A549 treated with CpdA at 1 μM for 4 hours (cell line): ENCODE results near the gene TSSK2. TPM values are rescaled to one million over a fixed set of nuclear protein-coding genes. Genes with fewer than 3 reads are reported as not detected.

Source experiments
- total RNA-seq: library from RNA; stranded (reverse); fragments of 200-300 nt; extraction: Qiagen RNA extraction; gene quantifications from 5 replicates; pipeline ENCODE4 v1.2.3, GENCODE V29; 2022; ENCODE audit warnings: low read depth

The TSSK2 gene
- total RNA-seq, result not detected in 5 replicates

DNA sequence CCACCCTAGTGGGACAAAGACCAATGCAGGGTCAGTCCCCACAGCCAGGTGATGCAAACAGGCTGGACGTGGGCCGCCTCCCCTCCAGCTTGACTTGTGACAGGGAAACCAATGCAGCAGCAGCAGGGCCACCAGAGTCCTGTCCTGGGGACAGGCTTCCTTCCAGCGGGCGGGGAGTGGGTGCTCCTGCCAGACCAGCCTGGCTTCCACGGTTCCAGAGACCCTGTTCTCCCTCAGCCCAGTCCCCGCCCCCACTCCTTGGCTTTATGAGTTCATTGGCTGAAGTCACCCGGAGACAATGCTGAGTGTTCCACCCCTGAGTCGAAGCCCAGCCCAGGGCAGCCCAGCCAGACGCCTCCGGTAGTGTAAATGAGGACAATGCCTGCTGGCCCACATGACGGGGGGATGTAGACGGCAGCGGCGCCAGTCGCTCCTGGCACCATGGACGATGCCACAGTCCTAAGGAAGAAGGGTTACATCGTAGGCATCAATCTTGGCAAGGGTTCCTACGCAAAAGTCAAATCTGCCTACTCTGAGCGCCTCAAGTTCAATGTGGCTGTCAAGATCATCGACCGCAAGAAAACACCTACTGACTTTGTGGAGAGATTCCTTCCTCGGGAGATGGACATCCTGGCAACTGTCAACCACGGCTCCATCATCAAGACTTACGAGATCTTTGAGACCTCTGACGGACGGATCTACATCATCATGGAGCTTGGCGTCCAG, at the start of gene TSSK2:
TSS of gene TSSK2 (plus strand) at position 350 of the 726 bp plus-strand sequence. CDS start at position 442, 92 bp downstream.

DNA sequence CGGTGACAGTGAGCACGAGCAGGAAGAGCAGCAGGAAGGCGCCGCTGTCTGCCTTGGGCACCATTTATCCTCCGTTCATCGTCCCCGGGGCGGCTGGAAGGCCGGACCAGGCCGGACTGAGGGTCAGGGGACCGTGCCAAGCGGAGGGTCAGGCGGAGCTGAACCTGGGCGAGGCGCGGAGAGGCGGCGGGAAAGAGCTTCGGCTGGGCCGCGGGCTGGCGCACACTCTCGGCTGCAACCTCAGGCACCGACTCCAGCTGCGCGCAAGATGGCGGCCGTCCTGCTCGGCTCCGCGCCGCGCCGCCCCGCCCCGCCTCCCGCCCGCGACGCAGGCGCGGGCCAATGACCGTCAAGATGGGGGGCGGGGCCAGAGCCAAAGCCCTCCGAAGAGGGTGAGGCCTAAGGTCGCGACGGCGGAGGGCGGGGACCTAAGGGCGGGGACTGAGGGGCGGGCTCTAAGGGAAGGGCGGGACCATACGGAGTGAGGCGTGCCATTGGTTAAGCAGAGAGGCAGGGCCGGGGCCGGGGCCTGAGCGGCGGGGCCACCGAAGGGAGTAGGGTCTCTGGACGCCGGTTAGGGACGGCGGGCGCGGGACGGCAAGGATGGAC, 8.9 kb upstream of the TSSK2 start, which contains the start of gene DGCR2:
TSS of gene DGCR2 (minus strand) at position 270 of the 609 bp plus-strand sequence. CDS start at position 64, 206 bp downstream.

DNA sequence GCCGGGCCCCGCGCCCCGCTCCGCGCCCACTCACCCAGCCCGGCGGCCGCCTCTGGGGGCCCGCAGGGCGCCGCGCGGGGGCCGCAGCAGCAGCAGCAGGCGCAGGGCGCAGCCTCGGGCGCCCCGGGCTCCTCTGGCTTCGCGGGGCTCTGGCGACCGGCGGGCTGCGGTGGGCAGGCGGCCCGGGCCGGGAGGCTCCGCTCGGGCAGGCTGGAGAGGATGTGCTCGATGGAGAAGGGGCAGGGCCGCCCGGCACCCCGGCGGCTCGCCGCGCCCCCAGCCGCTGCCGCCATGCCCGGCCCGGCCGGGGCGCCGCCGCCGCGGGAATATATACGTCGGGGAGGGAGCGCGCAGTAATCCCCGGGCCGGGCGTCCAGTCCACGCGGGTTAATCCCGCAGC, 18.9 kb downstream of the TSSK2 start, which contains the start of gene GSC2:
TSS of gene GSC2 (minus strand) at position 302 of the 400 bp plus-strand sequence. CDS start at position 293, 9 bp downstream.

DNA sequence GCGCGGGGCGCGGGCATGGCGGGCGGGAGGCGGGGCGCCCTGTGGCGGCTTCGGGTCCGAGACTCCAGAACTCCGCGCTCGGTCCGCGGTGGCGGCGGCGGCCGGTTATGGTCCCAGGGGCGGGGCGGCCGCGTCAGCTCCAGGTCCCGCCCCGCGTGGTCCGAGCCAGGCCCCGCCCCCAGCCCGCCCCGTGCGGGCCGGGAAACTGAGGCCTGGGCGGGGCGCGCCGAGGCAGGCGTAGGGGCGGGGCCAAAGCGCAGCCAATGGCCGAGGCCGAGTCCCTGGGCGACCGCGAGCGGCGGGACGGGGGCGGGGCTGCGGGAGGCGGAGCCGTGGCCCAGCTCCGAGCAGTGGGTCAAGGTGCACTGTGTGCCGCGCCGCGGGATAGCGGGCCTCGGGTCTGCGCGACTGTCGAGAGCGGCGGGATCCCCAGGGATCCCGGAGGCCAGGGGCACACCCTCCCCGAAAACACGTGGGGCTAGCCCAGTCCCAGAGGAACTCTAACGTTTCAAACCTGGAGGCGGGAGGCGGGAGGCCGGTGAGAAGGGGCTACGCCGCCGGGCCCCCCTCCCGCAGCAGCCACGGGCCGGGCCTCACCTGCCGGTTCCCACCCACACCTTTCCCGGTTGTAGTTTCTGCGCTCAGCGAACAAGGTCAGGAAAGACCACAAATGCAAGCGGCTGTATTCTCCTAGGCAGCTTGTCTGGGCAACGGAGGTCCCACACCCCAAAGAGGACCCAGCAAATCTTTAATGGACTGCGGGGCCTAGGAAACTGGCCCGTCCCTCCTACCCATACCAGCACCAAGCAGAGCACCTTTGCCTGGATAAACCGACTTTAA, 47.8 kb downstream of the TSSK2 start, which contains the start of gene SLC25A1:
TSS of gene SLC25A1 (minus strand) at position 80 of the 840 bp plus-strand sequence. CDS start at position 17, 63 bp downstream.

Other genes starting within 250 kb of the TSSK2 start
- gene DGCR6, start 225.0 kb upstream of the TSSK2 start, total RNA-seq, result 0.55 to 1.5 TPM (median 1.3 TPM) in 5 replicates
- gene PRODH, start 195.0 kb upstream of the TSSK2 start, total RNA-seq, result 0.28 to 1.3 TPM (median 0.54 TPM) in 5 replicates
- gene DGCR2, start 8.9 kb upstream of the TSSK2 start, total RNA-seq, result 17.7 to 22.9 TPM (median 18.4 TPM) in 5 replicates
- 9.6 to 13.8 TPM (median 12.7 TPM) in 5 replicates for gene ESS2, start 13.3 kb downstream of the TSSK2 start, total RNA-seq
- gene GSC2, start 19.0 kb downstream of the TSSK2 start, total RNA-seq, result not detected in 5 replicates
- 47.4 to 62.4 TPM (median 59.4 TPM) in 5 replicates for gene SLC25A1, start 47.4 kb downstream of the TSSK2 start, total RNA-seq
- gene CLTCL1, start 160.4 kb downstream of the TSSK2 start, total RNA-seq, result 3.5 to 5.8 TPM (median 5.4 TPM) in 5 replicates